Mucosa of gallbladder (tissue), 1 donor: Measurements from ENCODE around the gene OR4C12. TPM values are rescaled to one million over a fixed set of nuclear protein-coding genes. Genes with fewer than 3 reads are reported as not detected.
"Not testable (repeated sequence)": the region's sequence is repeated elsewhere in the genome, so short reads cannot be mapped to it uniquely, and the experiment has no call there.

Source experiments
- DNase-seq: peaks from one replicate; pipeline ENCODE4 v3.0.0-alpha.2; 2020; ENCODE audit warnings: low spot score
- total RNA-seq: library from RNA; stranded (reverse); gene quantifications from one replicate; pipeline ENCODE4 v1.2.1, GENCODE V29; 2021
- donor health status: DM: no; HTN: no; CAD: no.

Gene OR4C12
- not detected for total RNA-seq

DNA sequence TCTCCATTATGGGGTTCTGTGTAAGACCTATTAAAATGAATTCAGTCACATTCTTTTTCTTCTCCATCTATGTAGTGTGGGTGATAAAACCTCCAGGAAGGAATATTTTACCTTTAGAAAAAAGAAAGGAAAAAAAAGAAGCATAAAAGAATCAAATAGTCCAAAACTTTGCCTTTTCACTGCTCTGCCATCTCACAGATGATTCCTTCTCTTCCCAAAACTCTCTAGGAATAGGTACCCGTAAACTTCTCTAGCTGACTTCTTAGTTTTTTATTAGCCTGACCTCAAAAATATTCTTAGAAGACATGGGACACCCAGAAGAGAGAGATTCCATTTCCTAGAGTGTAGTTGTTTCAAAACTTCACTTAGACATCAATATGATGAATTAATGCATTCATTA, at the start of gene OR4C12:
Gene OR4C12 (minus strand): TSS at position 101 of the 400 bp plus-strand sequence. CDS start 34 bp downstream, at position 67.
- DNase-seq: not testable (repeated sequence)

DNA sequence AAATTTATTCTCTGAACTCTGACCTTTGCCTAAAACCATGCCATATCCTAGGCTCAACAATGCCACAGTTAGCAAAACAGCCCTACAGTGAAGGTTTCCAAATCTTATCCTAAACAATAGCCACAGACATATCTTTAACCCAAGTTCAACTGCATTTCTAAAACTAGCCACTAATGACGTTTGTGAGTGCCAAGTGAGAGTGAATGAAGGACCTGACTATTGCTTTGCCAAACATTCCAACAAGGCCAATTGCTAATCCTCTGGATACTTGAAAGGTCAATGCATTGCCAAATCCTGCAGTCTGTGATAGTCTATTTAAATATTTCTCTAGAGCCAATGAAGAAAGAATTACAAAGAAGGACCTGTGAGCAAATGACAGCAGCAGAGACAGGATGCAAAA, 47.9 kb upstream of the OR4C12 start:
- DNase-seq: no peak

- peak; percentile 48 for DNase-seq
Observed at GRCh38 chr11:49995565-49995964, 13.2 kb upstream of the OR4C12 start.

DNA sequence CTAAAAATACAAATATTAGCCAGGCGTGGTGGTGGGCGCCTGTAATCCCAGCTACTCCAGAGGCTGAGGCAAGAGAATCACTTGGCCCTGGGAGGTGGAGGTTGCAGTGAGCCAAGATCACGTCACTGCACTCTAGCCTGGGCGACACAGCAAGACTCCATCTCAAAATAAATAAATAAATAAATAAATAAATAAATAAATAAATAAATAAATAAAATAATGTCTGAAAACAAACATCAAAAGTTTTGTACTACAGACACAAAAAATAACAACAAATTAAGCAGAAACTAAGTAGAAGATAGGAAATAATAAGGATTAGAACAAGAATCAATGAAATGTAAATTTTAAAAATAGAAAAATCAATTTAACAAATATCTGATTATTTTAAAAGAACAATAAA, 8.9 kb downstream of the OR4C12 start:
- not testable (repeated sequence) for DNase-seq

- DNase-seq: no peak
Observed at GRCh38 chr11:49952091-49952490, 30.2 kb downstream of the OR4C12 start, which contains the start of gene OR4C13. TSS of gene OR4C13 (plus strand) at chr11:49952391. CDS start at chr11:49952423, 32 bp downstream.

GRCh38 chr11:49948701-49949100, 33.6 kb downstream of the OR4C12 start:
- not testable (repeated sequence) for DNase-seq

Other genes starting within 250 kb of the OR4C12 start
- gene OR4C13, start 30.1 kb downstream of the OR4C12 start, total RNA-seq: not detected
- not detected for gene OR4C45, start 50.3 kb upstream of the OR4C12 start, total RNA-seq